Measurements from ENCODE around the gene BBS5.
"Not testable (repeated sequence)": the region's sequence is repeated elsewhere in the genome, so short reads cannot be mapped to it uniquely, and the experiment has no call there.

BBS5 gene

DNA sequence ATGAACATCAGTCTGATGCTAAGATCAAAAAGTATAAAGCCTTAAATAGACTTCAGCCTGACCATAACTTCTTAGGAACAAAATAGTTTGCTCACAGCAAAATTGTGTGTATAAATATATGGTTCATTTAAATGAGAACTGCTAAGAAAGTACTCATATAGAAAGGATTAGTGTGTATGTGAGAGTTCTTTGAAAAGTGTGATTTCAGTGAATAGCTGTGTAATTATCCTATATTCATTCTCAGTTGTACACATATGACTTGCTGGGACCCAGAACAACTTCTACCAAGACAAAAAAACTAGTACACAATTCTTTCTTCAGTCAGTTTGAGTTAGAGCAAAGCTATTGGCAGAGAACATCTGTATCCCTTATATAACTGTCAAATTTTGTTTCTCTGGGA, 7.2 kb downstream of the BBS5 start:
- no peak for DNase-seq (ENCODE audit: low spot score)

DNA sequence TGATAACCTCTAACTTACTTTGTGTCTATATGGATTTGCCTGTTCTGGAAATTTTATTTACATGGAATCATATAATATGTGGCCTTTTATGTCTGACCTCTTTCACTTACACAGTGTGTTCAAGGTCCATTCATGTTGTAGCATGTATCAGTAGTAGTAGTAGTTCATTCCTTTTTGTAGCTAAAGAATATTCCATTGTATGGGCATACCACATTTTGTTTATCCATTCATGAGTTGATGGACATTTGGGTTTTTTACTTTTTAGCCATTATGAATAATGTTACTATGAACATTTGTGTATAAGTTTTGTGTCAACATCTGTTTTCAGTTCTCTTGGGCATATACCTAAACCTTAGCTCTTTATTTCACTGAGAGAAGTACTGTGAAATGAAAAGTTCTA, 11.5 kb downstream of the BBS5 start:
- no peak for DNase-seq (ENCODE audit: low spot score)

DNA sequence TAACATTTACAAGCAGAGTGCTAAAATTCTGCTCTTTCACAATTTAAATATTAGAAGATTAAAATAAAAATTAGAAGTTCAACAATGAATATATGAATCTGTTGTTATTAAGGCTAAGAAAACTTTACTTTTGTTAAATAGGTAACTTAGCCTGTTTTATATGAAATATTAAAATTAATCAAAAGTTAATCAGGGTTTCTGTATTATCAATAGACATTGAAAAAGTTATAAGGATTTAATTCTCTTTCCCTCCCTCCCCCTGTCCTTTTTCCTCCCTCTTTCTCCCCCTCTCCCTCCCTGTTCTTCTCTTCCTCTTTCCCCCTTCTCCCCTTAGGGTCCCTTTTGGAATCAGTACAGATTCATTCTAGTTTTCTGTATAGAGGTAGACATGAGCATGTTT, 12.1 kb downstream of the BBS5 start:
- DNase-seq (ENCODE audit: low spot score) = no peak

DNA sequence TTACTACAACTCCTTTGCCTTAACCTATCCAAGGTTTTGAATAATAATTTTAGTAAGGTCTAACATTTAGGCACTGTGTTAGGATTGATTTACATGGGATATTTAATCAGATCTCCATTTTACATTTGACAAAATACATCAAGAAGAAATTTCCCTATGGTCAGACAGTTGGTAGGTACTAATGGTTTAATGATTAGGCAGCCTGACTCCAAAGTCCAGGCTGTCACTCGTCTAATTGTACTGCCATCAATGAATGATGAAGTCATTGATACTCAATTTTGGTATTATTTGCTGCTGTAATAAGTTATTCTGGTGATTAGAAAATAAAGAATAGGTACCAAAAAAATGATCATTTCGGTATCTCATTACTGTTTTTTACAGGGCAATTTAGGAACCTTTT, 14.1 kb downstream of the BBS5 start:
- no peak for DNase-seq (ENCODE audit: low spot score)

DNA sequence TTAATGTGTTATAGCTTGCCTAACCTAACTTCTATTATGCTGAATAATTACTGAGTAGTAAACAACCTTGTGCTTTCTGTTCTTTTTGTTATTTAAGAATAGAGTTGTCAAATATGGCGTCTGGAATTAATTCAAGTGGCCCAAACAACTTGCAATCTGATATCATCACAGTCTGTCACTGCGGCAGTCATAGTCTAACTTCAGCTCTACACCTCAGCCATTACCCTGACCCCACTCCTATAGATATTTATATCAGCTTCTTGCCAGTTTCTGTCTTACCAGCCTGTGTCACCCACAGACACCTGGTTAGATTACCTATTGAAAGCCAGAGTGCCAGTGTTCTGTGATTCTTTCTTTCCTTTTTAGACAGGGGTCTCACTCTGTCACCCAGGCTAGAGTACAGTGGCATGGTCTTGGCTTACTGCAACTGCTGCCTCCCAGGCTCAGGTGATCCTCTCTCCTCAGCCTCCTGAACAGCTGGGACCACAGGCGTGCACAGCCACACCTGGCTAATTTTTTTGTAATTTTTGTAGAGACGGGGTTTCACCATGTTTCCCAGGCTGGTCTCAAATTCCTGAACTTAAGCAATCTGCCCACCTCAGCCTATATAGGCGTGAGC, 16.1 kb downstream of the BBS5 start:
- DNase-seq (ENCODE audit: low spot score) = no peak

DNA sequence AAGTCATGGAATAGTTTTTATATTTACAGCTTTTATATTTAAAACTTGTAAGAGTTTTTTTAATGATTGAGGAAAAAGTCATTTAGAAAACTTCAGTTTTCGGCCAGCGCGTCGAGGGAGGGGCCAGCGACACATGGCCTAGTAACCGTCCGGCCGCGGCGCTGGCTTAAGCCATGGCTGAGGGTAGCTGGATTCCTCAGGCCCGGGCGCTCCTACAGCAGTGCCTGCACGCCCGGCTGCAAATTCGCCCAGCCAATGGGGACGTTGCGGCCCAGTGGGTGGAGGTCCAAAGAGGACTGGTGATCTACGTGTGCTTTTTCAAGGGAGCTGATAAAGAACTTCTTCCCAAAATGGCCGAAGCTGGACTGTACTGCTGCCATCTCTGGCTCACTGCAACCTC, 25.4 kb downstream of the BBS5 start:
- DNase-seq (ENCODE audit: low spot score) = no peak

DNA sequence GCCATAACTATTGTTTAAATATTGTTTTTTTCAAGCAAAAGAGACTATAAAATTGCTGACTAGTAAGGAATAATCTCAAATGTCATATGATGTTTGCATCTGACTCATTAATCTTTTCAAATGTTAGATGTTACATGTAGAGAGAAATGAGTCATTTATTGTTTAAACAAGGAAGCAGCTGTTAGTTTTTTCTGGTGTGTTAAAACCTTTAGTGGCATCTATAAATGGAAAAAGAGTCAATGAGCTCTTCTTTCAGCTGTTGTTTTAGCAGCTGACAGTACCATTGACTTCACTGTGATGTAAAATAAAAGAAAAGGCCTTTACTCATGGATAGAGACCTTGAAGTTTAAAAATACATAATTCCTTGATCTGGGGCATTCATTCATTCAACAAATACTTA, 28.4 kb downstream of the BBS5 start:
- DNase-seq (ENCODE audit: low spot score) = peak; percentile 23

DNA sequence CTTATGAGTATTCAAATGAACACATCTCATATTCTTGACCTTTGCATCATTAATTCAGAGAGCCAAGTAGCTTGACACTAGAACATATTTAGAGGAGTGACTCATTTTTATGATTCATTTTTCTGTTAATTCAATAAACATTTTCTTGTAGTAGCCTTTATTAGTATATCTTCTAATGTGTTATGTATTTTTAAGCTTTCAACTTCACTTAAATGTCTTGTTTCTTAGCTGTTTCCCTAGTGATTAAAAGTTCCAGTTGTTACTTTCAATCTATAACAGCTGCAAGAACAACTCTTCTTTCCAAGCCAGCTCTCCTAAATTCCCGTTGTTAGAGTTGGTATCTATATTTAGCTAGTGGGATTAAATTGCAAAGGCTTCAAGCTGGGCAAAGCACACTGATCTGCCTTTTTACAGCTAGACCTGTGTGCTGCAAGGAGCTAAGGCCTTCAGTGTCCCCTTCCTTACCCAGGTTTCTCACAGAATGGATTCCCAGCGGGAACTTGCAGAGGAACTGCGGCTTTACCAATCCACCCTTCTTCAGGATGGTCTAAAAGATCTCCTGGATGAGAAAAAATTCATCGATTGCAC, 30.1 kb downstream of the BBS5 start, which contains the start of gene KLHL41:
Gene KLHL41 (plus strand): TSS at position 405 of the 588 bp plus-strand sequence. CDS start 77 bp downstream, at position 482.
- DNase-seq (ENCODE audit: low spot score) = peak; percentile 41

DNA sequence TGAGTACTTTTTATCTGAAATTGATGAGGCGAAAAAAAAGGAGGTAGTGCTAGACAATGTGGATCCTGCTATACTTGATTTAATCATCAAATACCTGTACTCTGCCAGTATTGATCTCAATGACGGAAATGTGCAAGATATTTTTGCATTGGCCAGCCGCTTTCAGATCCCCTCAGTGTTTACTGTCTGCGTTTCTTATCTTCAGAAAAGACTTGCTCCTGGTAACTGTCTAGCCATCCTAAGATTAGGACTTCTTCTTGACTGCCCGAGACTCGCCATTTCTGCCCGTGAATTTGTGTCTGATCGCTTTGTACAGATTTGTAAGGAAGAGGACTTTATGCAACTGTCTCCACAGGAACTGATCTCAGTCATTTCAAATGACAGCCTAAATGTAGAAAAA, 30.7 kb downstream of the BBS5 start:
- no peak for DNase-seq (ENCODE audit: low spot score)

DNA sequence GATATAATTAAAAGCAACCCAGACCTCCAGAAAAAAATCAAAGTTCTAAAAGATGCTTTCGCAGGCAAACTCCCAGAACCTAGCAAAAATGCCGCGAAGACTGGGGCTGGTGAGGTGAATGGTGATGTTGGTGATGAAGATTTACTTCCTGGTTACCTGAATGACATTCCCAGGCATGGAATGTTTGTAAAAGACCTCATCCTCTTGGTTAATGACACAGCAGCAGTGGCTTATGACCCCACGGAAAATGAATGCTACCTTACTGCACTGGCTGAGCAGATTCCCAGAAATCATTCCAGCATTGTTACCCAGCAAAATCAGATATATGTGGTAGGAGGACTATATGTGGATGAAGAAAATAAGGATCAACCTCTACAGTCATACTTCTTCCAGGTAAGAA, 31.2 kb downstream of the BBS5 start:
- no peak for DNase-seq (ENCODE audit: low spot score)

DNA sequence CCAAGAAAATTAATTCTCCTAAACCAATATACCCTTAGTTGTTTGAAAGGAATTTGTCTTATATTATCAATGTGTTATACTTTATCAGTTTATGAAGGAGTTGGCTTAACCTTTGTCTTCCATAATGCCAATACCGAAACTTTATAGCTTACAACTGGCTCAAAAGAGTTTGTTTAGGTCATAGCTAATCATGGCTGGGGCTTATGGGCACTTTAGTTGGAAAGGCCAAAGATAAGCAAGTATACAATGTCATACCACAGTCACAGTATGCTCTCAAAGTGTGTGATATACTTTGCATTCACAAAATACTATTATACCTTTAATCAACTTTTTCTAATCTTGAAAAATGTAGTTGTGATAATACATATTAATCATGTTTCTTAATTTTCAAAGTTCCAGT, 32.5 kb downstream of the BBS5 start:
- DNase-seq (ENCODE audit: low spot score) = no peak

DNA sequence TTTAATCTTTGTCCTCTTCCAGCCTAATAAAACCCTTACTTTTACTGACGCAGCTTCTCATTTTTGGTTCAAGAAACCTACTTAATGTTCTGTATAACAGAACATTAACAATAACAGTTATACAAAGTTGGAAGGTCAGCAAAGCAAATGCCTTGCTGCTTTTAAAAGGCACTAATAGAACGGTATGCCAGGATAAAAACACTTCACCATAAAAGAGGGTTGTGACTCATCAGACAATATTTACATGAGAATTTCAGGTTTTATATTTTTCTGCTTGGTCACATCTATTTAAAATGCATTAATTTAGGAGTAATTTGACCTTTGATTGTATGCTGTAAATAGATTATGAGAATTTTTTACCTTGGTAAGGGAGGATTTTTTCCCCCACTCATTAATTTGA, 33.2 kb downstream of the BBS5 start:
- DNase-seq (ENCODE audit: low spot score) = no peak

DNA sequence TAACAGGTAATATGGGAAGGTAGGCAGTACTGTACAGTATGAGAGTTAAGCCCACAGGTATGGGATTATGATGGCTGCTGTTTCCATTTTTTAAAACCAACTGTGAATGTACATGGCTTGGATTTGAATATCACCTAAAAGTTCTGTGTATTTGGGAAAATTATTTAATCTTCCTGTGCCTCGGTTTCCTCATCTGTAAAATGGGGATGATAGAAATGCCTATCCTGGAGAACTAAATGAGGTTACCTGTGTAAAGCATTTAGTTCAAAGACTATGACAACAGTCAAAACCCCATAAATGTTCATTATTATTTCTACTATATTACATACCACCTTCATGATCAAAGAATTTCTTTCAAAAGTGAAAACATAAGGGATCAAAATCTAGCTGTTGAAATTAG, 33.8 kb downstream of the BBS5 start:
- DNase-seq (ENCODE audit: low spot score) = no peak

DNA sequence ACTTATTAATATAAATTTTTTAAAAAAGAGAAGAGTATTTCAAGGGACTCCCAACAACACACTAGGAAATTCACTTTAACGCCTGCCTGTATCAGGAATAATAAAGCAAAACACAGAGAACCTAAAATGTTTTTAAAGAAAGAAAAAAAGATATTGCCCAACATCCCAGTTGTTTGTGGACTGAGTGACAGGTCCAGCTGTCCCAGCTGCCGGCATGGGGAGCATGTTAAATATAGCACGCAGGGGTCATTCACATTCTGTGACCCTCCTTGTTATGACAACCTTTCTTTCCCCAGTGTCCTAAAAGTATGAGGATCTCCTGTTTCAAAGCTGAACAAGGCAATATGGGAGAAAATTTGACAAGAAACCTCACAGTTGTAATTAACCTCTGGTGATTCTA, 34.6 kb downstream of the BBS5 start:
- DNase-seq (ENCODE audit: low spot score) = no peak

DNA sequence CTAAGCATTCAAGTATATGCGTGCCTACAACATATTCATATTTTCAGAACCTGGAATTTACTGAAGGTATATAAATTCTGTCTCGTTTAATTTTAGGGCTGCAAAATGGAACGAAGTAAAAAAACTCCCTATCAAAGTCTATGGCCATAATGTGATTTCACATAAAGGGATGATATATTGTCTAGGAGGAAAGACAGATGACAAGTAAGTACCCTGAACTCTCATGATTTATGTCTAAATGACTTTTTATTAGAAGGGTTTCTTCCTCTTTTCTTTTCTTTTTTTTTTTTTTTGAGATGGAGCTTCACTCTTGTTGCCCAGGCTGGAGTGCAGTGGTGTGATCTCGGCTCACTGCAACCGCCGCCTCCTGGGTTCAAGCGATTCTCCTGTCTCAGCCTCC, 35.5 kb downstream of the BBS5 start:
- not testable (repeated sequence) for DNase-seq (ENCODE audit: low spot score)

DNA sequence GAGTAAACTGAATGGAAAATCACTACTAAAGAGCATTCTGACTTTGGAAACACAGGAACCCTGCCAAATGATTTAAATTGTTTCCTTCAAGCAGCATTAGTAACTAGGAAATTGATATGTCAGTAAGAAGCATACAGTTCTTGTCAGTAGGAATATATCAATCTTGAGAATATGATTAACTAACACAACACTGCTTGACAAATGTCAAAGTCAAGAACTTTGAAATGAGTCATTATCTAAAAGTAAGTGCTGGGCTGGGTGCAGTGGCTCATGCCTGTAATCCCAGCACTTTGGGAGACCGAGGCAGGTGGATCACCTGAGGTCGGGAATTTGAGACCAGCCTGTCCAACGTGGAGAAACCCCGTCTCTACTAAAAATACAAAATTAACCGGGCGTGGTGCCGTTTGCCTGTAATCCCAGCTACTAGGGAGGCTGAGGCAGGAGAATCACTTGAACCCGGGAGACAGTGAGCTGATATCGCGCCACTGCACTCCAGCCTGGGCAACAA, 37.2 kb downstream of the BBS5 start:
- not testable (repeated sequence) for DNase-seq (ENCODE audit: low spot score)

DNA sequence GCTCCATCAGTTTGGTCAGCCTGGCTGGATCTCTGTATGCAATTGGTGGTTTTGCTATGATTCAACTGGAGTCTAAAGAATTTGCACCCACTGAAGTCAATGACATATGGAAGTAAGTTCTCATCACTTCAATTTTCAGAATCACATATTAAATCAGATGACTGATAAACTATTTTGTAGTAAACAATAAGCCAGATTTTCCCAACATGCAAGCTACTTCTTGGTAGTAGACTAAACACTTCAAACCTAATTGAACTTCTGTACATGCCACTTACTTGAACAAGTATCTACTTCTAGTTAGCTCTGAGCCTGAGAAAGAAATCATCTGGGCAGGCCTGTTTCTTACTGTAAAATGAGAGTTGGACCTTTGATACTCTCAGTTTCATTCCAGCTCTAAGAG, 41.6 kb downstream of the BBS5 start:
- no peak for DNase-seq (ENCODE audit: low spot score)

DNA sequence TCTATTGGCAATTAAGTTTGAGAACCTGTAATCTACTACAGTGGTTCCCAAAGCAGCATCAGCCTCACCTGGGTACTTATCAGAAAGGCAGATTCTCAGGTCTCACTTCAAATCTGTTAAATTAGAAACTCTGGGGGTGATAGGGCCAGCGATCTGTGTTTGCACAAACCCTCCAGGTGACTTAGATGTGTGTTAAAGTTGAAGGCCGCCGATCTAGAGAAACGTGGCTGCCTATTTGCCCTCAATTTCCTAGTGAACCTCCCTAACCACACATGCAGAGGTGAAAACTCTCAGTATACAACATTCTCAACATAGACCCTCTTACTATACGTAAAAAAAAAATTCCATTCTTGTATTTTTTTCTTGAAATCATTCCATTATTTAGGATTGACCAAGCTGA, 44.4 kb downstream of the BBS5 start:
- no peak for DNase-seq (ENCODE audit: low spot score)

DNA sequence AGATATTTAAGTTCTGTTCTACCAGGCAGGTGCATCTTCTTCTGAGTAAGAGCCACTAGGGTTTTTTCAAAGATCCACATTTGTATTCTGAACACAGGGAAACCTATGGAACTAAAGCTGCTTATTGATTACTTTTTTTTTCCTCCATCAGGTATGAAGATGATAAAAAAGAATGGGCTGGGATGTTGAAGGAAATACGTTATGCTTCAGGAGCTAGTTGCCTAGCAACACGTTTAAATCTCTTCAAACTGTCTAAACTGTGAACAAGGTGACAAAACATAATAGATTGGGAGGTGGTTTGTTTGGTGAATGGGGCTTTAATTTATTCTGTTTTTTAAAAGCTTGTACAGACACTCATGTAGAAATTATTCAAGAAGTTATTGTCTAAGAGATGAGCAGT, 46.1 kb downstream of the BBS5 start:
- DNase-seq (ENCODE audit: low spot score) = no peak

DNA sequence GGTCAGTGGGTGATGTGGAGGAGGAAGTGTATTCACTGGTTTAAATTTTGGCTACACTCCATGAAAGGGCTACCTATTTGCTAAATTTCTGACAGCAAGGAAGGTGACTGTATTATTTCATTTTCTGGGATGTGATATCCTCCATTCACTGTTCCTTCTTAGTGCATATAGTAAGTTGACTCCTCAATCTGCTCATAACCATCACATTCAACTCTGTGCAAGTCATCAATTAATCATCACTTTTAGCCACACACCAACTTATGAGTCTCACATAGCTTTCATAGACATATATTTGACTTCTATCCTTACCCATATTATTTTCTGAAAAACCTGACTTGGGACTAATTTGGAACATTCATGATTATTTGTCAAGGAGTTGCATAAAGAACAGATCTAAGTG, 47.2 kb downstream of the BBS5 start:
- no peak for DNase-seq (ENCODE audit: low spot score)

DNA sequence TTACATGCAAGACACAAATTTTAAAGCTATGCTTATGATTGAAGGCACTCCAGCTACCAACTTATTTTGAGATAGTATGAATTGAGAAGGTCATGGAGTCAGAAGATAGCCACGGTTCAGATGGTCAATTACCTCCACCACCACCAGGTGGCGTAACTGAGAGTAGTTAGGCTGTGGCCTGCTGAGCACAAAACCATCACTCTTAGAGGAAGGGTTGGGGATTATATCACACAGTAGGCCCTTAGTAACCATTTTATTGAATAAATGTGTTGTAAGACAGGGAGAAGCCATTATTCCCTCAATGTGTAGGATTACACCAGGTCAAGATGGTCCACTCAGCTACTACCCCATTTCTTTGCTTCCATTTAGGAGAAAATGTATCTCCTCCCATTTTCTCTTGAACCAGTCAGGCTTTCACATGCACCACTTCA, 49.0 kb downstream of the BBS5 start:
- DNase-seq (ENCODE audit: low spot score) = peak; percentile 60

DNA sequence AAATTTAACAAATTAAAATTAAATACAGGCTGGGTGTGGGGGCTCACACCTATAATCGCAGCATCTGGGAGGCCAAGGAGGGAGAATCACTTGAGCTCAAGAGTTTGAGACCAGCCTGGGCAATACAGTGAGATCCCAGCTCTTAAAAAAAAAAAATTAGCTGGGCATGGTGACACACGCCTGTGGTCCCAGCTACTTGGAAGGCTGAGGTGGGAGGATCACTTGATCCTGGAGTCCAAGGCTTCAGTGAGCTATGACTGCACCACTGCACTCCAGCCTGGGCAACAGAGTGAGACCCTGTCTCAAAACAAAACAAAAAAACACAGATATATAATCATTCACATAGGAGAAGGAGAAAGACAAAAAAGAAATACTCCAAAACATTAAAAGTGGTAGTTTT, 60.2 kb downstream of the BBS5 start:
- DNase-seq (ENCODE audit: low spot score) = not testable (repeated sequence)

DNA sequence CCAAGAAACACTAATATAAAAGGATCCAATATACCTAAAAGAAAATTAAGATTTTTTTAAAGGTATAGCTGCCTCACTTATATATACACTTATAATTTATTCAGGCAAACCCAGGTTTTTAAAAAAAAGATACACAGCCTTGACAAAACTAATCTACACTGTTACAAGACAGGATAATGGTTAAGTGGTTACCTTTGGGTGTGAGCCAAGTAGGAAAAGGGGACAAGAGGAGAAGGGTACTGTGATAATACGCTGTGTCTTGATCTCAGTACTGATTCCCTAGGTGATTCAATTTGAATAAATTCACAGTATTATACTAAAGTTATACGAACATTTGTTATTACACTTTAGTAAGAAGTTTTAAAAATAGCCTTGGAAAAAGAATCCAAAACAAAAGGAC, 60.9 kb downstream of the BBS5 start:
- DNase-seq (ENCODE audit: low spot score) = no peak

DNA sequence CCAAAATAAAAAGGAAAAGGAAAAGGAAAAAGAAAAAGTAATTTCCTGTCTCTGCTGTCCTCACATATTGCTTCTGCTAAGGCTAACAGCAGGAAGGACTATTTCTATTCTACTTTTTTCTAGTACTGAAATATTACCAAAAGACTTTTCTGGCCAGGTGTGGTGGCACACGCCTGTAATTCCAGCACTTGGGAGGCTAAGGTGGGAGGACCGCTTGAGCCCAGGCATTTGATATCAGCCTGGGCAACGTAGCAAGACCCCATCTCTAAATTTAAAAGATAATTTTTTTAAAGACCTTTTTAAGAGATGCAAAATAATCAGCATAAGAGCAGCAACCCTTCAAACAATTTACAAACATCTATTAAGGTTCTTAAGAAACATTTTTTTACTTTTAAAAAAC, 63.1 kb downstream of the BBS5 start:
- DNase-seq (ENCODE audit: low spot score) = no peak

All from GM03348 (cell line).